H1 (cell line): ENCODE data around the gene SRPX2. TPM values are rescaled to one million over a fixed set of nuclear protein-coding genes. Genes with fewer than 3 reads are reported as not detected.

Experiments used
- CTCF ChIA-PET: fragments of 300-600 bp; sonication (Branson Sonifier 250); formaldehyde crosslinking; loops from one replicate; lab custom pipeline; 2021; ENCODE audit not compliant: partially characterized antibody; lab: Charles Lee
- POLR2A ChIA-PET: fragments of 300-600 bp; sonication (Branson Sonifier 250); formaldehyde crosslinking; loops from one replicate; lab custom pipeline; 2021; ENCODE audit warnings: inconsistent platforms; ENCODE audit not compliant: partially characterized antibody; lab: Charles Lee
- DNase-seq, 2 experiments: peaks; one replicate each; pipeline versions ENCODE4 v3.0.0 to v3.0.0-alpha.2; 2010 to 2022; ENCODE audit warnings: low spot score in 2 of 2, low read depth in 1 of 2, mixed read lengths in 1 of 2
- FAIRE-seq: peaks from 2 replicates; lab custom pipeline; 2011; peaks lifted over from hg19 to GRCh38; lab: Jason Lieb, UNC
- H2AFZ ChIP-seq: 2 replicates; pipeline ENCODE4 v1.8.1; 2012; ENCODE audit warnings: low read length, inconsistent platforms
- H2AK5ac ChIP-seq: 2 replicates; pipeline ENCODE4 v1.6.1; 2013; ENCODE audit warnings: low read depth, low read length
- H2BK120ac ChIP-seq: replicated peaks from 2 replicates; pipeline ENCODE3; 2013; ENCODE audit warnings: low read depth, low read length, inconsistent platforms
- H2BK12ac ChIP-seq: 2 replicates; pipeline ENCODE4 v1.6.1; 2013; ENCODE audit warnings: low read depth, low read length
- H2BK15ac ChIP-seq: 2 replicates; pipeline ENCODE4 v1.6.1; 2013; ENCODE audit warnings: low read length
- H2BK20ac ChIP-seq: 2 replicates; pipeline ENCODE4 v1.6.1; 2013; ENCODE audit warnings: low read length
- H2BK5ac ChIP-seq: 2 replicates; pipeline ENCODE4 v1.6.1; 2013; ENCODE audit warnings: low read depth, low read length
- H3K14ac ChIP-seq: 2 replicates; pipeline ENCODE4 v1.6.1; 2013; ENCODE audit warnings: inconsistent platforms; ENCODE audit not compliant: insufficient read length
- H3K18ac ChIP-seq: 2 replicates; pipeline ENCODE4 v1.6.1; 2013; ENCODE audit warnings: low read length; ENCODE audit errors: extremely low read depth
- H3K23ac ChIP-seq: 2 replicates; pipeline ENCODE4 v1.6.1; 2013; ENCODE audit warnings: inconsistent platforms; ENCODE audit not compliant: insufficient read length
- H3K23me2 ChIP-seq: 2 replicates; pipeline ENCODE4 v1.6.1; 2013; ENCODE audit warnings: low read depth, low read length
- H3K27ac ChIP-seq: 2 replicates; pipeline ENCODE4 v1.6.1; 2011; ENCODE audit warnings: low read depth, low read length, inconsistent platforms
- H3K27me3 ChIP-seq, 4 experiments: replicated peaks in 1 of 4; 1 replicate in 1 of 4; 2 replicates in 3 of 4; pipeline versions ENCODE4 v1.6.1 to v1.8.1; 2011 to 2013; ENCODE audit warnings: low read length in 3 of 4, mild to moderate bottlenecking in 3 of 4, inconsistent platforms in 2 of 4, mixed read lengths in 2 of 4, moderate library complexity in 1 of 4; ENCODE audit not compliant: control insufficient read depth in 3 of 4, insufficient read depth in 3 of 4; ENCODE audit errors: extremely low read depth in 1 of 4
- H3K36me3 ChIP-seq, 4 experiments: 2 replicates each; pipeline versions ENCODE4 v1.6.1 to v1.8.1; 2011 to 2013; ENCODE audit warnings: mild to moderate bottlenecking in 4 of 4, low read length in 3 of 4, moderate library complexity in 2 of 4, control low read depth in 1 of 4, inconsistent platforms in 1 of 4; ENCODE audit not compliant: insufficient read depth in 4 of 4, control insufficient read depth in 2 of 4
- H3K4ac ChIP-seq: replicated peaks from 2 replicates; pipeline ENCODE3; 2013; ENCODE audit warnings: low read length, low read depth, mixed read lengths, inconsistent platforms; ENCODE audit not compliant: insufficient read length
- H3K4me1 ChIP-seq, 4 experiments: replicated peaks in 1 of 4; 1 replicate in 1 of 4; 2 replicates in 3 of 4; pipeline versions ENCODE4 v1.6.1 to v1.8.1; 2011 to 2013; ENCODE audit warnings: low read length in 3 of 4, inconsistent platforms in 2 of 4, mixed read lengths in 1 of 4; ENCODE audit not compliant: insufficient read depth in 4 of 4, control insufficient read depth in 3 of 4
- H3K4me2 ChIP-seq, 2 experiments: 2 replicates each; pipeline versions ENCODE4 v1.6.1 to v1.8.1; 2011 to 2013; ENCODE audit warnings: low read depth in 2 of 2, low read length in 2 of 2, control low read depth in 1 of 2, inconsistent platforms in 1 of 2, mild to moderate bottlenecking in 1 of 2; ENCODE audit not compliant: insufficient read depth in 1 of 2
- H3K4me3 ChIP-seq, 4 experiments: fragments of 200-600, 300-600 bp in 1 of 4; sonication (generic), shearing (Covaris generic), sonication (Bioruptor Twin) in 1 of 4; 2 replicates each; pipeline versions ENCODE4 v1.5.1 to v1.8.1; 2011 to 2016; ENCODE audit warnings: low read length in 4 of 4, low read depth in 3 of 4, control low read depth in 2 of 4, inconsistent platforms in 2 of 4, mild to moderate bottlenecking in 2 of 4, mixed read lengths in 1 of 4, moderate library complexity in 1 of 4; ENCODE audit not compliant: insufficient read depth in 2 of 4; ENCODE audit errors: extremely low read depth in 1 of 4
- H3K56ac ChIP-seq: replicated peaks from 2 replicates; pipeline ENCODE3; 2013; ENCODE audit warnings: low read depth, mild to moderate bottlenecking, mixed read lengths, low read length, inconsistent platforms; ENCODE audit not compliant: insufficient read length
- H3K79me1 ChIP-seq: 2 replicates; pipeline ENCODE4 v1.6.1; 2013; ENCODE audit warnings: low read depth, low read length, control low read depth
- H3K79me2 ChIP-seq, 2 experiments: 2 replicates each; pipeline versions ENCODE4 v1.6.1 to v1.8.1; 2012 to 2013; ENCODE audit warnings: low read length in 2 of 2, mild to moderate bottlenecking in 2 of 2, inconsistent platforms in 1 of 2; ENCODE audit not compliant: insufficient read depth in 2 of 2, control insufficient read depth in 1 of 2
- H3K9ac ChIP-seq, 4 experiments: replicated peaks in 1 of 4; 1 replicate in 1 of 4; 2 replicates in 3 of 4; pipeline versions ENCODE4 v1.6.1 to v1.8.1; 2011 to 2013; ENCODE audit warnings: low read depth in 3 of 4, low read length in 3 of 4, control low read depth in 2 of 4, mild to moderate bottlenecking in 2 of 4, moderate library complexity in 2 of 4, inconsistent platforms in 1 of 4; ENCODE audit errors: extremely low read depth in 1 of 4
- H3K9me3 ChIP-seq, 2 experiments: 2 replicates each; pipeline versions ENCODE4 v1.6.1 to v1.8.1; 2012 to 2013; ENCODE audit warnings: mild to moderate bottlenecking in 2 of 2, moderate library complexity in 2 of 2, control low read depth in 1 of 2, inconsistent platforms in 1 of 2, low read depth in 1 of 2, low read length in 1 of 2, mixed read lengths in 1 of 2; ENCODE audit not compliant: insufficient read depth in 2 of 2
- H4K20me1 ChIP-seq, 2 experiments: replicated peaks in 1 of 2; 2 replicates each; pipeline versions ENCODE3 to v1.8.1; 2011 to 2013; ENCODE audit warnings: inconsistent platforms in 2 of 2, low read length in 2 of 2, mild to moderate bottlenecking in 1 of 2; ENCODE audit not compliant: insufficient read depth in 2 of 2, control insufficient read depth in 1 of 2
- H4K5ac ChIP-seq: 2 replicates; pipeline ENCODE4 v1.6.1; 2013; ENCODE audit warnings: low read length, low read depth, mixed read lengths, inconsistent platforms; ENCODE audit not compliant: insufficient read length
- H4K8ac ChIP-seq: 2 replicates; pipeline ENCODE4 v1.8.0; 2013; ENCODE audit warnings: mild to moderate bottlenecking, moderate library complexity, low read length, inconsistent platforms; ENCODE audit not compliant: insufficient read depth; ENCODE audit errors: extremely low read depth
- H4K91ac ChIP-seq: replicated peaks from 2 replicates; pipeline ENCODE3; 2013; ENCODE audit warnings: low read length, mixed read lengths, inconsistent platforms; ENCODE audit not compliant: insufficient read length
- EGR1 ChIP-seq: IDR thresholded peaks from 2 replicates; pipeline ENCODE4 v1.6.1; 2011; ENCODE audit warnings: low read depth, low read length, borderline replicate concordance
- KDM4A ChIP-seq: IDR thresholded peaks from one replicate; pipeline ENCODE4 v1.7.1; 2012; ENCODE audit warnings: low read depth, mild to moderate bottlenecking, moderate library complexity, low read length, inconsistent platforms; ENCODE audit not compliant: severe bottlenecking
- WGBS, 2 experiments: shearing (Covaris generic) in 1 of 2; methylation state at CpG; one replicate each; pipeline versions ENCODE4 v1.1.6 to v1.1.7; 2013 to 2015; ENCODE audit warnings: low lambda C conversion rate in 2 of 2, mixed read lengths in 2 of 2, inconsistent platforms in 1 of 2, low coverage in 1 of 2, missing lambda C conversion rate in 1 of 2; ENCODE audit not compliant: insufficient replicate concordance in 2 of 2, insufficient coverage in 1 of 2, insufficient read length in 1 of 2; ENCODE audit errors: extremely low coverage in 1 of 2, missing lambda C conversion rate in 1 of 2; 5-methylcytosine and 5-hydroxymethylcytosine counted together
- polyA plus RNA-seq, 7 experiments: library from polyadenylated mRNA; depleted of rRNA in 3 of 7; stranded (reverse) in 5 of 7; unstranded in 2 of 7; fragments of >200 nt in 5 of 7; fragments of 200-250 nt in 2 of 7; gene quantifications; 1 replicate in 5 of 7; 2 replicates in 1 of 7; 4 replicates in 1 of 7; pipeline versions ENCODE4 v1.2.1 to v1.2.3, GENCODE V29; 2011 to 2013; ENCODE audit warnings: missing spikeins in 2 of 7, mixed read lengths in 2 of 7
- total RNA-seq: library from RNA; stranded (reverse); fragmentation: NEBNext Ultra II Directional; extraction: Animal tissue kit (Norgen Biotek cat#: 25700); gene quantifications from 2 replicates; pipeline ENCODE4 v1.2.1, GENCODE V29; 2021

Gene SRPX2
- total and polyA plus RNA-seq, 2 of the 8 experiments (the other 6 are each of a cell fraction or from before 2014, with no cell fraction given): not detected

- WGBS, 2 experiments: 93% methylated on average over 4 of the region's 4 CpGs; no CpG with 5 or more reads in 1 of the 2 experiments
- Histone ChIP-seq H2BK15ac (no peak overlapping the region), H3K79me2 (no peaks in the 10 kb centered on the region), H2AK5ac (no peak overlapping the region), H4K5ac (no peak overlapping the region), H3K14ac (no peak overlapping the region), H3K23me2 (no peaks in the 10 kb centered on the region), H3K27me3 (no peaks in the 10 kb centered on the region), H3K79me1 (no peaks in the 10 kb centered on the region), H4K91ac (no peak overlapping the region), H4K8ac (no peak overlapping the region), H3K18ac (no peak overlapping the region), H3K4ac (no peak overlapping the region), H3K4me3 (no peak overlapping the region), H3K23ac (no peak overlapping the region), H3K27ac (no peak overlapping the region), H4K20me1 (no peaks in the 10 kb centered on the region), H3K4me2 (no peak overlapping the region), H2BK20ac (no peak overlapping the region), H3K56ac (no peak overlapping the region), H2BK5ac (no peak overlapping the region), H2BK12ac (no peak overlapping the region), H2BK120ac (no peak overlapping the region), H3K36me3 (no peaks in the 10 kb centered on the region), H3K4me1 (no peaks in the 10 kb centered on the region), H2AFZ (no peak overlapping the region), H3K9ac (no peak overlapping the region), H3K9me3 (no peaks in the 10 kb centered on the region)
- FAIRE-seq: no peak
- POLR2A ChIA-PET: no interaction called here
- DNase-seq: no peak
- CTCF ChIA-PET: interaction anchor here (0.8 to 1.4 kb wide), 3 partner anchors 11 to 210 kb away, joined by 3 to 7 read pairs (median 3); partner anchors contain the start of gene TSPAN6
- TF ChIP-seq EGR1: no peak
- TF ChIP-seq KDM4A: no peak
Observed at GRCh38 chrX:100659431-100660137, 15.6 kb downstream of the SRPX2 start.
